Activated T-cell treated with anti-CD3 and anti-CD28 coated beads, Interleukin-2, amount 50 U/mL, for 24 hours (primary cell): ENCODE results near the gene RESP18.
A peak's percentile ranks its signal among the peaks of the same experiment; 100 is the strongest.
"Not testable (repeated sequence)": the region's sequence is repeated elsewhere in the genome, so short reads cannot be mapped to it uniquely, and the experiment has no call there.

Experiments
- DNase-seq: peaks from one replicate; pipeline ENCODE4 v3.0.0-alpha.2; 2020
- H3K27ac Mint-ChIP-seq: 2 replicates; pipeline ENCODE4 v1.8.0; 2020; ENCODE audit warnings: mild to moderate bottlenecking, mixed read lengths
- H3K27me3 Mint-ChIP-seq: 2 replicates; pipeline ENCODE4 v1.8.0; 2020; ENCODE audit warnings: mixed read lengths
- H3K36me3 Mint-ChIP-seq: 2 replicates; pipeline ENCODE4 v1.8.0; 2020; ENCODE audit warnings: low read depth, mixed read lengths
- H3K4me1 Mint-ChIP-seq: 2 replicates; pipeline ENCODE4 v1.8.0; 2020; ENCODE audit warnings: low read depth, mixed read lengths
- H3K4me3 Mint-ChIP-seq: 2 replicates; pipeline ENCODE4 v1.8.0; 2020; ENCODE audit warnings: mild to moderate bottlenecking, moderate library complexity, mixed read lengths
- H3K9me3 Mint-ChIP-seq: 2 replicates; pipeline ENCODE4 v1.8.0; 2020; ENCODE audit warnings: mixed read lengths

Gene RESP18

DNA sequence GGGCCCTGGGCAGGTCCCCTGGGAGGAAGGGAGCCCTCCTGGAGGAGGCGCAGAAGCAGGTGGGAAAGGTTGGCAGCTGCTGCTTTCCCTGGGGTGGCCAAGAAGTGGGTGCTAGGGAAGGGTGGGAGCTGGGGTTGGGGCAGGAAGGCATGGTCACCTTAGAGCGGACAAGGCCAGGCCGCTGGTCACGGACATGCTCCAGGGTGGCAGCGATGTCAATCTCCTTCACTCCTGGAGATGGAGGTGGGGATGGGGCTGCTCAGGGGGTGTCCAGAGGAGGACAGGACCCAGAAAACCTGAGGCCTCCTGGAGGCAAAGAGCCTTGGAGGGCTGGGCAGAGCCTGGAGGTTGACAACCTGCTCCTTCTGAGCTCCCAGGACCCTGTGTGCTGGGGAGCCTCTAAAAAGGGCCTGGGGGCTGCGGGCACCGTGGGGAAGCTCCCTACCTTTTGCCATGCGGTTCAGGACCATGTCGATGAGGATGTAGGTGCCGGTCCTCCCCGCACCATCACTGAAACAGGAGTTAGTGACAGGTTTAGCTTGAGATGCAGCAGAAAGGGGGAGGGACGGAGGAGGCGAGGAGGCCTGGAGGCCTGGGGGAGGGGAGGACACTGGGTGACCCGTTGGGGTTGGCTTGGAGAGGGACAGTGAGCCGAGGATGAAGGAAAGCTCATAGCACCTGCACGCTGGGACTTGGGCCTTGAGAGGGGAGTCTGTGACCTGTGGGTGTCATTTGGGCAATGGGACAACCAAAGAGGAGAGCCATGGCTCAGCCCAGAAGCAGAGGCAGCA, 42.0 kb downstream of the RESP18 start:
- no peaks in the 10 kb centered on the region for H3K9me3 Mint-ChIP-seq
- no peak overlapping the region for H3K4me3 Mint-ChIP-seq
- peaks cover 15% of the 10 kb centered on the region for H3K4me1 Mint-ChIP-seq
- peaks cover 6% of the 10 kb centered on the region for H3K36me3 Mint-ChIP-seq
- H3K27ac Mint-ChIP-seq, result no peak overlapping the region
- DNase-seq, result peak; percentile 14
- no peaks in the 10 kb centered on the region for H3K27me3 Mint-ChIP-seq

DNA sequence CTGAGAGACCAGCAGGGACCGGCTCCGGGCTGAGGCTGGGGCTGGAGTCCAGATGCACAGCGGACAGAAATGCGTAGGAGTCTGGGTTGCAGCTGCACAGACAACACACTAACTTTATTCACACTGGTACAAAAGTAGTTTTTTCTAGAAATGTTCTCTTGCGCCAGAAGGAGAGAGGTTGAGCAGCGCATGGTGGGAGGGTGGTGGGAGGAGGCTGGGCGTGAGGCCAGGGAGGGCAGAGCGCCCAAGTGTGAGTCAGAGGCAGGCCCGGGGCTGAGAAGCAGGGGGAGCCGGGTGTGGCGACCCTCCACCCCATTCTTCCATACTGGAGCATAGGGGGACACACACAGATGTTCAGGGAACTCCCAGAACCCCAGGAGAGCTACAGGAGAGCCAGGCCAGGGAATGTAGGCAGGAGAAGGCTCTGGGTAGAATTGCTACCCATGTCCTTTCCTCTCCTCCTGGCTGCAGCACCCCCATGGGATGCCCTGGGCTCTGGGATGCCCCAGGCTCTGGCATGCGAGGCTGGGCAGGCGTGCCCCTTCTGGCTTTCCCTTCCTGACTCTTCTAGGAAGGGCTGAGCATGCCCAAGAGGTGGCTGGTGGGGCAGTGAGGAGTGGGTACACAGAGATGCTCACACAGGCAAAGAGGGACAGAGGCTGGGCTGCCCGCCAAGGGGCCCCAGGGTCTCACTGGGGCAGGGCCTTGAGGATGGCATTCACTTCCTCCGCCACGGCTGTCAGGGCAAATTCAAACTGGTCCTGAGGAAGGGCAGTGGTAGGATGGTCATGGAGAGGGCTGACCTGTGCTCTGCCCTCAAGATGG, 42.8 kb downstream of the RESP18 start:
- Mint-ChIP-seq H3K9me3 (no peaks in the 10 kb centered on the region), H3K4me3 (no peak overlapping the region)
- DNase-seq, result no peak

DNA sequence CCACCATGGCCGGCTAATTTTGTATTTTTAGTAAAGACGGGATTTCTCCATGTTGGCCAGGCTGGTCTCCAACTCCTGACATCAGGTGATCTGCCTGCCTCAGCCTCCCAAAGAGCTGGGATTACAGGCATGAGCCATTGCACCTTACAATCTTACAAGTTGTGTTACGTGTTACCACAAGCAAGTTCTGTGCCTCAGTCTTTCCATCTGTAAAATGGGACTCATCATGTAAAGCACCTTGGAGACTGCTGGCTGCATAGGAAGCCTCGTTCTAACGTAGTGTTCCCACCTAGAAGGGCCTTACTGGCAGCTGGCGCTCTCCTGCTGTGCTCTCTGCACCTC, 43.4 kb downstream of the RESP18 start:
- H3K4me1 Mint-ChIP-seq, result peaks cover 4% of the 10 kb centered on the region
- H3K27ac Mint-ChIP-seq, result no peak overlapping the region
- no peak for DNase-seq
- H3K9me3 Mint-ChIP-seq, result no peaks in the 10 kb centered on the region
- no peak overlapping the region for H3K4me3 Mint-ChIP-seq
- H3K27me3 Mint-ChIP-seq, result no peaks in the 10 kb centered on the region
- peaks cover 17% of the 10 kb centered on the region for H3K36me3 Mint-ChIP-seq

More for the DNA sequence above, 42.8 kb downstream of the RESP18 start:
- no peak overlapping the region for H3K27ac Mint-ChIP-seq
- peaks cover 13% of the 10 kb centered on the region for H3K36me3 Mint-ChIP-seq
- no peaks in the 10 kb centered on the region for H3K27me3 Mint-ChIP-seq
- peaks cover 8% of the 10 kb centered on the region for H3K4me1 Mint-ChIP-seq

DNA sequence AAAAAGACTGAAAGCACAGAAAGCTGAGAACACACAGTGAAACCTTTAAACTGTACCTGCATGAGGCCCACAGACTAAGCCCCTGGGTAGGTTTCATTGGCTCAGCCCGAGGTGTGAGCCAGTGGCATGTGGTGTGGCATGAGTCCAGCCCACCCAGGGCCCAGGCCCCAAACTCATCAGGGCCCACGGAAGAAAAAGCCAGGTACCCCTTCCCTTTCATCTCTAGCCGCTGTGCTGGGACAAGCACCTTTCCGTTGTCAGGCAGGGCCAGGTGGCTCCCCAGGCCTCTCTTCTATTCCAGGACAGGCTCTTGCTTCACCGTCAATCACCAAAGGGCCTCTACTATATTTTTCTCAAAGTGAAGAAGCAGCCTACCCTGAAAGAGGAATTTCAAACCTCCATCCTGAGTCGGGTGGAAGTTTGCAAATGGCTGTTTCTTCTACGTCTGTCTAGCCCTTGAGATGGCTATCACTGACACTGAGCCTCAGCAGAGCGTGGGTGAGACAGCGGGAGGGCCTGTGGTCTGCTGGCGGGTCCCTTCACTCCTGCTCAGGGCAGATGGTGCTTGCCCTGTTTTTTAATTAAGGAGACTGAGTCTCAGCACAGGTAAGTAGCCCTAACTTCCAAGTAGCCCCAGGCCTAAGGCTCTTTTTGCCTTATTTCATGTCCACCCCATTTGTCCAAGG, 44.8 kb downstream of the RESP18 start:
- Mint-ChIP-seq H3K4me3 (no peak overlapping the region), H3K36me3 (peaks cover 31% of the 10 kb centered on the region), H3K27ac (no peak overlapping the region), H3K27me3 (no peaks in the 10 kb centered on the region), H3K4me1 (peaks cover 4% of the 10 kb centered on the region), H3K9me3 (no peaks in the 10 kb centered on the region)
- no peak for DNase-seq

DNA sequence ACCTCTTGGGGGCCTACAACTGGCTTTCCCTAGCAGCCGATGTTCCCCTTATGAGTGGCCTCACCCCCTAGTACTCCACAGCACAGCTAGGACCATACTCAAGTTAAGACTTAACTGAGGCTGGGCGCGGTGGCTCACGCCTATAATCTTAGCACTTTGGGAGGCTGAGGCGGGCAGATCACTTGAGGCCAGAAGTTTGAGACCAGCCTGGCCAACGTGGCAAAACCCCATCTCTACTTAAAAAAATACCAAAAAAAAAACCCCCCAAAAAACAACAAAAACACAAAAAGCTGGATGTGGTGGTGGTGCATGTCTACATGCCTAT, 45.5 kb downstream of the RESP18 start:
- H3K27ac Mint-ChIP-seq, H3K4me1 Mint-ChIP-seq, H3K9me3 Mint-ChIP-seq, H3K4me3 Mint-ChIP-seq, H3K27me3 Mint-ChIP-seq, DNase-seq: not testable (repeated sequence)
- peaks cover 38% of the 10 kb centered on the region for H3K36me3 Mint-ChIP-seq

DNA sequence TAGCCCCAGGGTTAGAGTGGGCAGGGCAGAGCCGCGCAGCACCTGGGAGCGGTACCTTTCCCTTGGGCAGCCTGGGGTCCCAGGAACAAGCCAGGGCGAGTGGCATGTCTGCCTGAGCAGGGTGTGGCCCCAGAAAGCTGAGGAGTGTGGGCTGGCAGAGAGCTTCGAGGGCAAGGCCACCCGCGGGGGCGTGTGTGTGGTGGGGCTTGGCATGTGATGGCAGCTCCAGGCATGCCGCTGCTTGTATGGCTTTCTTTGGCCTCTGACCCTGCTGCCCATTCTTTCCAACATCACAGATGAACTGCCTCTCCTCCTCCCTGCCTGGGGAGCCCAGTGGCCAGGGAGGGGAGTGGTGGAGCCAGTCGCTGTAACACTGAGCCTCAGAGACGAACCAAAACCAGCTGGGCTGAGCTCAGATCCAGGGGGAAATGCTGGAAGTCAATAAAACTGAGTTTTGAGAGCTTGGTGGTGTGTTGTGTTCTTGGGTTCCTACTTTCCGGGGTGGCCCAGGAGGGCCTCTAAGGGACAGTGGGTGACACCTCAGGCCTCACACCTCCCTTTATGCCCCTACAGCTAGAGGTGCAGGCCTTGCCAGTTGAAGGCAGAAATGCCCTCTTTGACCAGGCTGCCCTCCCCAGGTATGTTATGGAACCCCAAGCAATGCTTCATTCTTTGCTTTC, 46.0 kb downstream of the RESP18 start:
- Mint-ChIP-seq H3K4me1 (peaks cover 4% of the 10 kb centered on the region), H3K36me3 (peaks cover 43% of the 10 kb centered on the region), H3K27ac (peak overlapping the region; percentile 76), H3K27me3 (no peaks in the 10 kb centered on the region), H3K4me3 (no peak overlapping the region), H3K9me3 (no peaks in the 10 kb centered on the region)
- DNase-seq, result no peak

DNA sequence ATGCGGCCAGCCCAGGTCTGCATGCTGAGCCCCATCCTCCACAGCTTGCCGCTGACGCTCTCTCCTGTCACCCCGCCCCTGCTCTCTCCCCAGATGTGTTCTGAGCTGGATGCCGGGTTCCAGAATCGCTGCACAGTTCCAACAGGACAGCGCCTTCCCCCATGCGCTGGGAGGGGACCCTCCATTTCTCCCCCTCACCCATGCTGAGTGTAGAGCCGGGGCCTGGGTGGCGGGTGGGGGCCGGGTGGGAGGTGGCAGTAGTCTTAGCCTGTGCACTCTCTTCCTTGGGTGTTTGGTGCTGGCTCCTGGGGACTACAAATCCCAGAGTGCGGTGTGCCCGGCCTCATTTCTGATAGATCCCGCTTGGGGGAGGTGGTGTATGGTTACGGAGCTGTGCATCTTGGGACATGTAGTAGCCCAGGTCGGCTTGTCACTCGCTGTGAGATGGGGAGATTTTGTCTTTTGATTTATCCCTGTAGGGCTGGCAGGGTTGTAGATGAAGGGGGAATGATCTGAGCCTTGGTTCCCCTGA, 46.6 kb downstream of the RESP18 start:
- H3K36me3 Mint-ChIP-seq, result peaks cover 49% of the 10 kb centered on the region
- peak overlapping the region; percentile 76 for H3K27ac Mint-ChIP-seq
- H3K4me3 Mint-ChIP-seq, result no peak overlapping the region

DNA sequence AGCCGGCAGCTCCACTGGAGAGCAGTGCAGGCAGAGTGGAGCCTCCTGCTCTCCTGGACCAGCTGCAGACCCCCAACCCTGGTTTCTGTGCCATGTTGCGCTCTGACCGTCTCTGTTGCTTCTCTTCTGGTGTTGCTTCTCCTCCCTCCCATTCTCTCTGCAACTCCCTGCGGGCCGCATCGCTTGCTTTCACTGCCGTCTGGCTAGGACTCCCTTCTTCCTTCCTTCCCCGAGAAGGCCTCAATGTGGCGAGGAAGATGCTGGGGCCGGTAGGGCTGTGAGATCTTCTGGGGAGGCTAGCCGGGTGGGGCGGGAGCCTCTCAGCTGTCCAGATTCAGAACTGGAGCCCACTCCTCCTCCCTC, 47.2 kb downstream of the RESP18 start:
- peaks cover 54% of the 10 kb centered on the region for H3K36me3 Mint-ChIP-seq
- H3K27me3 Mint-ChIP-seq, result no peaks in the 10 kb centered on the region

More for the DNA sequence above, 46.6 kb downstream of the RESP18 start:
- Mint-ChIP-seq H3K27me3 (no peaks in the 10 kb centered on the region), H3K9me3 (no peaks in the 10 kb centered on the region), H3K4me1 (peaks cover 10% of the 10 kb centered on the region)
- DNase-seq, result no peak

DNA sequence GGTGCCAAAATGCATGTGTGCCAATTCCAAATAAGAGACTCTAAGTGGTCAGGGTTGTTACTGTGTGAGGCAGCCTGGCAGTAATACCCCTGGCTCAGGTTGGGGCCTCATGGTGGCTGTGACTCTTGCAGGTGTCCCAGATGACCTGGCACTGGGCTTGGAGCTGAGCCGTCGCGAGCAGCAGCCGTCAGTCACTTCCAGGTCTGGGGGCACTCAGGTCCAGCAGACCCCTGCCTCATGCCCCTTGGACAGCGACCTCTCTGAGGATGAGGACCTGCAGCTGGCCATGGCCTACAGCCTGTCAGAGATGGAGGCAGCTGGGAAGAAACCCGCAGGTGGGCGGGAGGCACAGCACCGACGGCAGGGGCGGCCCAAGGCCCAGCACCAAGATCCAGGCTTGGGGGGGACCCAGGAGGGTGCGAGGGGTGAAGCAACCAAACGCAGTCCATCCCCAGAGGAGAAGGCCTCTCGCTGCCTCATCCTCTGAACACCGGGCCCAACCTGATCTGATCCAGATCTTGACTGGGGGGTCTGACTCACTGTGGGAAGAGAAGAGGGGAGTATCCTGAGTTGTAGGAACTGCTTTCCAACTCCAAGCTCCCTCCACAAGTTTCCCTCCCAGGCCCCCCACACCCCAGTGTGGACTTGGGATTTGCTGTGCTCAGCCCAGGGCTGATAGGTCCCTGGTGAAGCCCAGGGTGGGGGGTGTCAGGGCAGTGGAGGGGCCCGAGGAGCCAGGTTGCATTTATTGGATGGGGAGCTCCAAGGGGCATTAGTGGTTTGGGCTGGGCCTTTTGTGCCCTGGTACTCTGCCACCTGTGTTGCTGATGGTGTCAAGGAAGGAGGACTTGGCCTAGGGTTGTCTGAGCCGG, 47.8 kb downstream of the RESP18 start:
- H3K27me3 Mint-ChIP-seq, result no peaks in the 10 kb centered on the region
- H3K36me3 Mint-ChIP-seq, result peaks cover 57% of the 10 kb centered on the region
- no peak overlapping the region for H3K27ac Mint-ChIP-seq

More for the DNA sequence above, 47.2 kb downstream of the RESP18 start:
- Mint-ChIP-seq H3K27ac (peak overlapping the region; percentile 60), H3K4me1 (peaks cover 16% of the 10 kb centered on the region), H3K9me3 (no peaks in the 10 kb centered on the region), H3K4me3 (no peak overlapping the region)
- DNase-seq, result no peak

DNA sequence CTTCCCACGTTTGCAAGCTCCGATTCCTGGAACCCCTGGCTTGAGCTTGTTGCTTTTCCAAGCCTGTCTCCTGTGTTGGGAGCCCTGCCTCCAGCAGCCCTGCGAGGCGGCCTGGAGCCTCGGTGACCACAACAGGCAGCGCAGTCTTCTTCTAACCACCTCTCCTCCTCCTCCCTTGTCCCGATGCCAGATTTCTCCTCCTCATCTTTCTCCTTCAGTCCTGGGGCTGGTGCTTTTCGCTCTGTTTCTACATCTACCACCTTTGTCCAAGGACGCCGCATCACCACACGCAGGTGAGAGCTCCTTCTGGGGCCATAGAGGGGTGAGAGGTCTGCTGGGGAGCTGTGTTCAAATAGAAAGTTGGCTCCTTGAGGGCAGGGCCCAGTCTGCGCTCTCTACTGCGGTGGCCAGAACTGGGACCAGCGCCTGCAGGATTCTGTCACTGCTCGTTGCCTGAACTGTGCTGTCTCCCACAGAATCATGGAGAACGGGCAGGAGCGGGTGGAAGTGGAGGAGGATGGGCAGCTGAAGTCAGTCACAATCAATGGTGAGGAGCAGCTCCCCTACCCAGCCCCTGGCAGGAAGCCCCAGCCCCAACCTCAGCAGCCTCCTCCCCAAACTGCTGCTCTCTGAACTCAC, 49.5 kb downstream of the RESP18 start:
- DNase-seq, result no peak
- H3K4me1 Mint-ChIP-seq, result peaks cover 33% of the 10 kb centered on the region

More for the DNA sequence above, 47.8 kb downstream of the RESP18 start:
- no peak overlapping the region for H3K4me3 Mint-ChIP-seq
- peaks cover 23% of the 10 kb centered on the region for H3K4me1 Mint-ChIP-seq
- DNase-seq, result no peak
- H3K9me3 Mint-ChIP-seq, result no peaks in the 10 kb centered on the region

DNA sequence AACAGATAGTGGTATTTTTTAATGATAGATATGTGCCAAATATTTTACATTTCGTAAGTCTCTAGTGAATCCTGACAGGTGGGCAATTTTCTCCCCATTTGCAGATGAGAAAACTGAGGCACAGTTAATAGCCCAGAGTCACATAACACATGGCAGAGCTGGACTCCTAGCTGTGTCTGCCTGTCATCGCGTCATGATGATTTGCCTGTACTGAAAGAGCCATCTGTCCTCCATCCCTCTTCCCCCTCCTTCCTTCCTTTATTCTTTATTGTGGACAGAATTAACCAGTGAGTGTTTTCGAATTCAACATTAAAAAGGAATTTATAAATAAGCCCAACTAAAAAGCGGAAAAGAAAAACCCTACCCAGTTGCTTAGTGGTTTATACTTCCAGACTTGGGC, 50.2 kb downstream of the RESP18 start:
- H3K27ac Mint-ChIP-seq, result no peak overlapping the region
- H3K4me1 Mint-ChIP-seq, result peaks cover 40% of the 10 kb centered on the region
- H3K36me3 Mint-ChIP-seq, result peaks cover 57% of the 10 kb centered on the region

More for the DNA sequence above, 49.5 kb downstream of the RESP18 start:
- Mint-ChIP-seq H3K9me3 (no peaks in the 10 kb centered on the region), H3K27me3 (no peaks in the 10 kb centered on the region), H3K36me3 (peaks cover 57% of the 10 kb centered on the region), H3K27ac (peak overlapping the region; percentile 59), H3K4me3 (no peak overlapping the region)

DNA sequence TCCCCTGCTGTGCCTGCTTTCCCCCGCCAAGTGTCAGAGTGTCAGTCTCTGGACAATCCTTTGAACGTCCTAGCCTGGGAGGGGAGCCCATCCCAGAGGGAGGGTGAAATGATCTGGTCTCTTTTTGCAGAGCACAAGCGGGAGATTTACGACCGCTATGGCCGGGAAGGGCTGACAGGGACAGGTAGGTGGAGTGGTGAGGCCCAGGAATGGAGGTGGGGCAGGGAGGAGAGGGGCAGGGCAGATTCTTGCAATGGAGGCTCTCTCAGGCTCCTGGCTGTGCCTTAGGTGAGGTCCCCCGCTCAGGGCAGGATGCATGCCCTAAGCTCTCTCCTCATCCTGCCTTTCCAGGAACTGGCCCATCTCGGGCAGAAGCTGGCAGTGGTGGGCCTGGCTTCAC, 51.0 kb downstream of the RESP18 start:
- peaks cover 45% of the 10 kb centered on the region for H3K4me1 Mint-ChIP-seq
- H3K4me3 Mint-ChIP-seq, result no peak overlapping the region
- no peaks in the 10 kb centered on the region for H3K27me3 Mint-ChIP-seq

More for the DNA sequence above, 50.2 kb downstream of the RESP18 start:
- no peak for DNase-seq
- Mint-ChIP-seq H3K27me3 (no peaks in the 10 kb centered on the region), H3K4me3 (no peak overlapping the region), H3K9me3 (no peaks in the 10 kb centered on the region)

DNA sequence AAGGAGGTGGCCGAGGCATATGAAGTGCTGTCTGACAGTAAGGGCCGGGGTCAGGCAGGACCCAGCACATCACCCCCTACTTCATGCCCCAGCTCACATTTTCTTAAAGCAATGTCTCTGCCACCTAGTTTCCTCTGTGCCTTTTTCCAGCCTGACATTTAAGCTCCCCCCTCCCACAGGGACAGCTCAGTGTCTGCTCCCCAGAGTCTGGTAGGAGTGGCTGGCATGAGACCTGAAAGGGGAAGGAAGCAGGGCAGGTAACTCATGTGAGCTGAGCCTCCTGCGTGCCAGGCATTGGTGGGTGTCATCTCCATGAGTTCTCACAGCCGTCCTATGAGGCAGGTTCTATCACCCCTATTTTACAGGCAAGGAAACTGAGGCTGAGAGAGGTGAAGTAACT, 51.9 kb downstream of the RESP18 start:
- Mint-ChIP-seq H3K4me3 (peak overlapping the region; percentile 86), H3K36me3 (peaks cover 51% of the 10 kb centered on the region), H3K27me3 (no peaks in the 10 kb centered on the region), H3K27ac (peak overlapping the region; percentile 95), H3K4me1 (peaks cover 43% of the 10 kb centered on the region), H3K9me3 (no peaks in the 10 kb centered on the region)
- no peak for DNase-seq

More for the DNA sequence above, 51.0 kb downstream of the RESP18 start:
- H3K27ac Mint-ChIP-seq, result peak overlapping the region; percentile 34
- H3K36me3 Mint-ChIP-seq, result peaks cover 56% of the 10 kb centered on the region
- H3K9me3 Mint-ChIP-seq, result no peaks in the 10 kb centered on the region
- DNase-seq, result no peak
